Small intestine (tissue), 7 donors: ENCODE data around the gene RMND5B. TPM values are rescaled to one million over a fixed set of nuclear protein-coding genes. Genes with fewer than 3 reads are reported as not detected.
A peak's percentile ranks its signal among the peaks of the same experiment; 100 is the strongest.

Experiments used
- DNase-seq, 2 donors: peaks; one replicate each; pipeline versions ENCODE4 v3.0.0 to v3.0.0-alpha.2; 2013
- FAIRE-seq: peaks from 2 replicates; lab custom pipeline; 2012; peaks lifted over from hg19 to GRCh38; lab: Jason Lieb, UNC
- H3K27ac ChIP-seq, 3 donors: one replicate each; pipeline ENCODE4 v1.5.1; 2013; ENCODE audit warnings: low read length in 2 of 3, mild to moderate bottlenecking in 2 of 3, control low read depth in 1 of 3, inconsistent platforms in 1 of 3, low read depth in 1 of 3, moderate library complexity in 1 of 3
- H3K27me3 ChIP-seq, 3 donors: one replicate each; pipeline ENCODE4 v1.6.1; 2013; ENCODE audit warnings: low read length in 3 of 3, inconsistent platforms in 1 of 3; ENCODE audit not compliant: control insufficient read depth in 3 of 3, insufficient read depth in 3 of 3
- H3K36me3 ChIP-seq, 3 donors: one replicate each; pipeline ENCODE4 v1.6.1; 2013; ENCODE audit warnings: low read length in 3 of 3, inconsistent platforms in 1 of 3, low read depth in 1 of 3, mild to moderate bottlenecking in 1 of 3, moderate library complexity in 1 of 3; ENCODE audit not compliant: control insufficient read depth in 3 of 3, insufficient read depth in 2 of 3
- H3K4me1 ChIP-seq, 3 donors: one replicate each; pipeline ENCODE4 v1.6.1; 2013; ENCODE audit warnings: low read length in 2 of 3, inconsistent platforms in 1 of 3, low read depth in 1 of 3, mild to moderate bottlenecking in 1 of 3, moderate library complexity in 1 of 3; ENCODE audit not compliant: control insufficient read depth in 3 of 3, insufficient read depth in 2 of 3
- H3K4me3 ChIP-seq, 3 donors: one replicate each; pipeline ENCODE4 v1.5.1; 2013; ENCODE audit warnings: low read length in 3 of 3, control low read depth in 1 of 3, inconsistent platforms in 1 of 3, low read depth in 1 of 3, mild to moderate bottlenecking in 1 of 3, moderate library complexity in 1 of 3
- H3K9me3 ChIP-seq, 2 donors: one replicate each; pipeline ENCODE4 v1.6.1; 2013; ENCODE audit warnings: low read depth in 1 of 2, low read length in 1 of 2; ENCODE audit not compliant: control insufficient read depth in 2 of 2, insufficient read depth in 1 of 2
- WGBS, 3 donors: extraction: QIAGEN DNeasy Blood & Tissue Kit; methylation state at CpG; one replicate each; pipeline ENCODE4 v1.1.7; 2013; 5-methylcytosine and 5-hydroxymethylcytosine counted together
- polyA plus RNA-seq, 4 donors: library from polyadenylated mRNA; stranded (reverse) in 3 of 4; unstranded in 1 of 4; fragments of 200-250 nt in 3 of 4; fragments of 120-200 nt in 1 of 4; gene quantifications; one replicate each; pipeline versions ENCODE4 v1.2.1 to v1.2.3, GENCODE V29; 2013
- donor health status: healthy with polysubstance abuse.
- donor health status: control.
- donor health status: control.
- donor health status: Bipolar disorder and iron deficiency.
- donor health status: healthy.

Gene RMND5B
- polyA plus RNA-seq, 4 donors: 27.1 to 34.9 (median 28.7) TPM

DNA sequence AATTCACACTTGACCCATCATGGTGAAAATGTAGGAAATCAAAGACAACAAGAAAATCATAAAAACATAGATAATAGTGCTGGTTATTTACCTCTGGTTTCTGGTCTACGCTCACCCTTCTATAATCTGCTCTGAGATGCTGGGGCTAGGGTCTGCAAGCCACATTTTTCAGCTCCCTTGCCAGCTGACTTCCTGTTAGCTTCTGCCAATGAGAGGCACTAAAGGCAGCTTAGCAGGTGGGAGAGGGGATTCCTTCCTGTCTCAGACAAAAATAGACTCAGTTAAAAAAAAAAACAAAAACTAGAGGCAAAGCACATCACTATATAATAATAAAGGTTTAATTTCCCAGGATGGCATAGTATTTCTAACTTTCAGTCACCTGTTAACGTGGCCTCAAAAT, 37.7 kb upstream of the RMND5B start:
- 53 to 64% (median 54%) methylated on average over 2 of the region's 2 CpGs for WGBS, 3 donors
- H3K27ac ChIP-seq: no peak overlapping the region

DNA sequence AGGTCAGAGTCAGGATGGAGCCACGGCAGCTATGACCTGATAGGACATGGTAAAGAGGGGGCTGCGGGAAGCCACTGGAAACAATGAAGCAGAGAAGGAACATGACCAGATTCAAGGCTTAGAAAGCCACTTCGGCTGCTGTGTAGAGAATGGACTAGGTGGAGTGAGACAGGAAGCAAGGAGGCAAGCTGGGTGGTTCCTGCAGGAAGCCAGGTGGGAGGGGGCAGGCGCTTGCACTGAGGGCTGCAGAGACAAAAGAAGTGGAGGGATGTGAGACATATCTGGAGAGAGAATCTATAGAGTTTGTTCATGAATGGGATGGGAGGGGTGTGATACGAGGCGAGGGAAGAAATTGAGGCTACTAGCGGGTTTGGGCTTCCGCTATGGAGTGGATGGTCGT, 36.5 kb upstream of the RMND5B start:
- Histone ChIP-seq H3K4me1 (no peaks in the 10 kb centered on the region), H3K27ac (no peak overlapping the region), H3K9me3 (no peaks in the 10 kb centered on the region), H3K27me3 (peaks cover 0 to 2% (median 0%) of the 10 kb centered on the region in 3 donors), H3K4me3 (no peak overlapping the region), H3K36me3 (no peaks in the 10 kb centered on the region)
- WGBS, 3 donors: 72 to 83% (median 79%) methylated on average over 9 of the region's 9 CpGs
- FAIRE-seq: no peak
- no peak for DNase-seq

More for the DNA sequence above, 37.7 kb upstream of the RMND5B start:
- Histone ChIP-seq H3K4me3 (no peak overlapping the region), H3K36me3 (no peaks in the 10 kb centered on the region), H3K9me3 (no peaks in the 10 kb centered on the region), H3K4me1 (no peaks in the 10 kb centered on the region), H3K27me3 (peaks cover 0 to 2% (median 0%) of the 10 kb centered on the region in 3 donors)
- no peak for DNase-seq
- no peak for FAIRE-seq

DNA sequence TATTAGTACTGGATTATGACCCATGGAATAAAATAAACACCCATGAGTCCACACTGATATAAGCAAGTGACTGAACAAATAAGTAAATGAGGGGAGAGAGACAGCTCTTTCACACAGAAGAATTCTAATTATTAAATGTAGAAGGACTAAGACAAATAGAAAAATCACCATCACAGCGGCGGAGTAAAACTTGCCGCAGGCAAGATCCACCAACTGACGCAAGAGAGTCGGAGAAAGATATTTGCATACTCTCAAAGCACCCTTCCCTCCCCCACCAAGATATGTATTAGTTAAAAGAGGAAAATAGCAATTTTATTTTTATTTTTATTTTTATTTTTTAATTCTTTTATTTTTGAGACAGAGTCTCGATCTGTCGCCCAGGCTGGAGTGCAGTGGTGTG, 32.1 kb upstream of the RMND5B start:
- H3K4me1 ChIP-seq: no peaks in the 10 kb centered on the region
- no peak for FAIRE-seq
- H3K9me3 ChIP-seq: no peaks in the 10 kb centered on the region
- no peaks in the 10 kb centered on the region for H3K27me3 ChIP-seq
- WGBS, 3 donors: 92 to 95% (median 92%) methylated on average over 7 of the region's 7 CpGs
- no peak overlapping the region for H3K27ac ChIP-seq
- no peaks in the 10 kb centered on the region for H3K36me3 ChIP-seq
- no peak for DNase-seq
- H3K4me3 ChIP-seq: no peak overlapping the region

DNA sequence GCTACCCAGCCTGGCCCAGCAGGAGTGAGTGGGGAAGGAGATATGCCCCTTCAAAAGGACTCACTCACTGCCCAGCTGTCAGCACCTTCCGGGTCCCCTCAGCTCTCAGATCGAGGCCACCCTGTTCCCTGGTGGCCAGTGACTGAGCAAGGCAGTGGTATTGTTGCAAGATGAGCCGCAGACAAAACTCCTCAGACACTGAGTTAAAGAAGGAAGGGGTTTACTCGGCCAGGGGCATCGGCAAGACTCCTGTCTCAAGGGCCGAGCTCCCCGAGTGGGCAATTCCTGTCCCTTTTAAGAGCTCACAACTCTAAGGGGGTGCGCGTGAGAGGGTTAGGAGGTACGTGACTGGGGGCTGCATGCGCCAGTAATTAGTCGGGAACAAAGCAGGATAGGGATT, 27.2 kb upstream of the RMND5B start:
- H3K27ac ChIP-seq: no peak overlapping the region
- DNase-seq (no peak), FAIRE-seq (no peak)
- no peaks in the 10 kb centered on the region for H3K9me3 ChIP-seq
- WGBS, 3 donors: 84 to 89% (median 84%) methylated on average over 12 of the region's 12 CpGs
- H3K4me1 ChIP-seq: no peaks in the 10 kb centered on the region
- no peaks in the 10 kb centered on the region for H3K36me3 ChIP-seq
- H3K4me3 ChIP-seq: no peak overlapping the region
- no peaks in the 10 kb centered on the region for H3K27me3 ChIP-seq

DNA sequence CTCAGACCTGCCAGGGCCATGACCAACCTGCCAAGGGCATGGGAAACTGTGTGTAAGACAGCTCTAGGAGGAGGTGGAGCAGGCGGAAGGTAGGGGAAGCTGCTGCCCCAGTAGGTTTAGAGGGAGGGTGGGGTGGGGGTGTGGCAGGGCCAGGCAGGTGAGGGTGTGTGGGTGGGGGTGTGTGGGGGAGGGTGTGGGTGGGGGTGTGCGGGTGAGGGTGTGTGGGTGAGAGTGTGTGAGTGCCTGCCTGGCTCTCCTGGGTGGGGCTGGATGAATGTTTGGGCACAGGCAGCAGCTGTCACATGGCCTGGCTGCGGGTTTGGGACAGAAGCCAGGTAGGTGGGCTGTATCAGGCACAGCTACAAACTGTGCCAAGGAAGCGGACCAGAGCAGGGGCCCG, 26.3 kb upstream of the RMND5B start:
- DNase-seq (peak in 1 of 2 donors; percentile 33), FAIRE-seq (no peak)
- no peaks in the 10 kb centered on the region for H3K4me1 ChIP-seq
- no peak overlapping the region for H3K27ac ChIP-seq
- WGBS, 3 donors: 7 to 45% (median 16%) methylated on average over 4 to 5 of the region's 5 CpGs
- no peaks in the 10 kb centered on the region for H3K36me3 ChIP-seq
- no peaks in the 10 kb centered on the region for H3K9me3 ChIP-seq
- no peaks in the 10 kb centered on the region for H3K27me3 ChIP-seq
- no peak overlapping the region for H3K4me3 ChIP-seq

DNA sequence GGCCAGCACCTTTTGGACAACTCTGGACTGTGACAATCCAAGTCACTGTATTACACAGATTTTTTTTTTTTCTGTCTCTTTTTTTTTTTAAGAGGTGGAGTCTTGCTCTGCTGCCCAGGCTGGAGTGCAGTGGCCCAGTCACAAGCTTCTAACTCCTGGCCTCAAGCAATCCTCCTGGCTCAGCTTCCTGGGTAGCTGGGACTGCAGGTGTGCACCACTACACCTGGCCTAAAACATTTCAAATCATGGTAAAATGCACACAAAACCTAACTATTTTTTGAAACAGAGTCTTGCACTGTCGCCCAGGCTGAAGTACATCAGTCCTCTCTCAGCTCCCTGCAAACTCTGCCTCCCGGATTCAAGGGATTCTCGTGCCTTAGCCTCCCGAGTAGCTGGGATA, 24.7 kb upstream of the RMND5B start:
- H3K27ac ChIP-seq: no peak overlapping the region
- H3K4me1 ChIP-seq: no peaks in the 10 kb centered on the region
- no peaks in the 10 kb centered on the region for H3K9me3 ChIP-seq
- WGBS, 3 donors: 66 to 68% (median 67%) methylated on average over 4 of the region's 4 CpGs
- FAIRE-seq (no peak), DNase-seq (no peak)
- no peaks in the 10 kb centered on the region for H3K27me3 ChIP-seq
- H3K36me3 ChIP-seq: no peaks in the 10 kb centered on the region
- no peak overlapping the region for H3K4me3 ChIP-seq

DNA sequence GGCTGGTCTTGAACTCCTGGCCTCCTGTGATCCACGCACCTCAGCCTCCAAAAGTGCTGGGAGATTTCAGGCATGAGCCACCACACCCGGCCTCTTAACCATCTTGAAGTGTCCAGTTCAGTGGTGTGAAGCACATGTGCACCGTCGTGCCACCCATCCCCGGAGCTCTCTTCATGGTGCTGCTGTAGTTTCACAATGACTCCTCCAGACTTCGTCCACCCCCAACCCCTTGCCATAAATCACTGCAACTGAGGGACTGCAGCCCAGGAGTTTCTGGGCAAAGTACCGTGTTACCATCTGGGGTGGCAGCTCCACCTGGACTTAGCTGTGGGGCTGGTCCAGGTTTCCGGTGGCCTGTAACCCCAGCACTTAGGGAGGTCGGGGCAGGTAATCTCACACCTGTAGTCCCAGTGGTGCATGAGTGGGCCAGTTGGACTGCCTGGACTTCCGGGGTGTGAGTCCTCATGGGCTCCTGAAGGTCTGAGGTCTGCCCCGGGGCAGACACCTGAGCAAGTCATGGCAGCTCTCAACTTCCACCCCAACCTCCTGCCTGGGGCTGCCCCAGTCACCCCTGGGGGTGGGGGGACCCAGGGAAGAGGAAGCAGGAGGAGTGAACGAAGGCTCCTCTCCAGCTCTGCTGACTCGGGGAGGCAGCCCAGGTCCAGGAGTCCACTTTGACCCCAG, 24.1 kb upstream of the RMND5B start:
- WGBS, 3 donors: 42 to 66% (median 50%) methylated on average over 12 to 13 of the region's 13 CpGs
- no peak for DNase-seq
- Histone ChIP-seq H3K27ac (no peak overlapping the region), H3K36me3 (no peaks in the 10 kb centered on the region), H3K4me3 (no peak overlapping the region), H3K9me3 (no peaks in the 10 kb centered on the region), H3K4me1 (no peaks in the 10 kb centered on the region), H3K27me3 (no peaks in the 10 kb centered on the region)
- no peak for FAIRE-seq

- 67 to 74% (median 72%) methylated on average over 5 of the region's 5 CpGs for WGBS, 3 donors
- H3K4me3 ChIP-seq: no peak overlapping the region
- H3K9me3 ChIP-seq: no peaks in the 10 kb centered on the region
- H3K4me1 ChIP-seq: no peaks in the 10 kb centered on the region
- no peaks in the 10 kb centered on the region for H3K36me3 ChIP-seq
- no peak for DNase-seq
- no peak for FAIRE-seq
- H3K27ac ChIP-seq: no peak overlapping the region
- H3K27me3 ChIP-seq: peaks cover 0 to 7% (median 0%) of the 10 kb centered on the region in 3 donors
Observed at GRCh38 chr5:178107756-178108310, 23.0 kb upstream of the RMND5B start.
